NCI-H2227 (cell line): ENCODE measurements around the gene HOXB5.

Experiments
- DNase-seq: peaks from one replicate; lab custom pipeline; 2025; ENCODE audit not compliant: unreplicated experiment; lab: John Stamatoyannopoulos, UW

Gene HOXB5

GRCh38 chr17:48563867-48564187, 29.8 kb downstream of the HOXB5 start:
- no peak for DNase-seq

- no peak for DNase-seq
Measured at GRCh38 chr17:48563385-48563838, 30.2 kb downstream of the HOXB5 start.

GRCh38 chr17:48562934-48563333, 30.6 kb downstream of the HOXB5 start:
- DNase-seq = no peak

- DNase-seq = peak; percentile 25
Measured at GRCh38 chr17:48561884-48562810, 31.4 kb downstream of the HOXB5 start.

GRCh38 chr17:48559840-48560817, 33.5 kb downstream of the HOXB5 start:
- DNase-seq = no peak

- DNase-seq = no peak
Measured at GRCh38 chr17:48559122-48559839, 34.3 kb downstream of the HOXB5 start.

GRCh38 chr17:48558831-48559121, 34.8 kb downstream of the HOXB5 start:
- no peak for DNase-seq

- no peak for DNase-seq
Measured at GRCh38 chr17:48558057-48558830, 35.3 kb downstream of the HOXB5 start.

- no peak for DNase-seq
Measured at GRCh38 chr17:48556576-48557401, 36.8 kb downstream of the HOXB5 start.

GRCh38 chr17:48556229-48556575, 37.4 kb downstream of the HOXB5 start:
- no peak for DNase-seq

- DNase-seq = peak; percentile 83
Measured at GRCh38 chr17:48555258-48556228, 38.0 kb downstream of the HOXB5 start.

GRCh38 chr17:48554412-48555257, 38.9 kb downstream of the HOXB5 start:
- DNase-seq = peak; percentile 40

- DNase-seq = no peak
Measured at GRCh38 chr17:48553826-48554225, 39.8 kb downstream of the HOXB5 start.

GRCh38 chr17:48553190-48553547, 40.4 kb downstream of the HOXB5 start:
- DNase-seq = no peak

- DNase-seq = peak; percentile 33
Measured at GRCh38 chr17:48552466-48553189, 41.0 kb downstream of the HOXB5 start.

GRCh38 chr17:48551596-48552465, 41.7 kb downstream of the HOXB5 start:
- DNase-seq = no peak
